Suprapubic skin (tissue), 4 donors: ENCODE measurements around the gene CALN1.

ENCODE experiments used
- CTCF ChIP-seq, 2 donors: fragments of 200-600 bp in 1 of 2; fragments of 450-650 bp in 1 of 2; sonication (generic) in 1 of 2; IDR thresholded peaks; one replicate each; pipeline ENCODE4 v1.5.1; 2016 to 2019; ENCODE audit warnings: antibody characterized with exemption in 2 of 2, mild to moderate bottlenecking in 1 of 2, moderate library complexity in 1 of 2
- EP300 ChIP-seq: sonication (generic); formaldehyde crosslinking; IDR thresholded peaks from one replicate; pipeline ENCODE4 v1.6.1; 2017; ENCODE audit warnings: antibody characterized with exemption
- POLR2A ChIP-seq, 2 donors: fragments of 450-650 bp; IDR thresholded peaks; one replicate each; pipeline ENCODE4 v1.6.1; 2017; ENCODE audit warnings: antibody characterized with exemption in 2 of 2, mild to moderate bottlenecking in 2 of 2, moderate library complexity in 2 of 2
- POLR2AphosphoS5 ChIP-seq, 3 donors: sonication (generic); formaldehyde crosslinking; IDR thresholded peaks; one replicate each; pipeline ENCODE4 v1.6.1; 2017; ENCODE audit warnings: antibody characterized with exemption in 3 of 3

GRCh38 chr7:71870812-71871211 lies 541.3 kb downstream of the CALN1 start:
- TF ChIP-seq CTCF (IDR thresholded peaks at IDR 0.05) (no peak), POLR2A (IDR thresholded peaks at IDR 0.05) (no peak), POLR2AphosphoS5 (IDR thresholded peaks at IDR 0.05) (no peak), EP300 (no peak)
